Fibroblast of the conjunctiva (primary cell): ENCODE results near the gene CAPN13.

Experiments
- DNase-seq: peaks from one replicate; pipeline ENCODE4 v3.0.0-alpha.2; 2010; ENCODE audit warnings: low read depth

The CAPN13 gene

GRCh38 chr2:30730736-30731647 is 76.3 kb downstream of the CAPN13 start:
- DNase-seq = no peak

- DNase-seq = no peak
These were observed 78.2 kb downstream of the CAPN13 start for GRCh38 chr2:30729031-30729430.

DNA sequence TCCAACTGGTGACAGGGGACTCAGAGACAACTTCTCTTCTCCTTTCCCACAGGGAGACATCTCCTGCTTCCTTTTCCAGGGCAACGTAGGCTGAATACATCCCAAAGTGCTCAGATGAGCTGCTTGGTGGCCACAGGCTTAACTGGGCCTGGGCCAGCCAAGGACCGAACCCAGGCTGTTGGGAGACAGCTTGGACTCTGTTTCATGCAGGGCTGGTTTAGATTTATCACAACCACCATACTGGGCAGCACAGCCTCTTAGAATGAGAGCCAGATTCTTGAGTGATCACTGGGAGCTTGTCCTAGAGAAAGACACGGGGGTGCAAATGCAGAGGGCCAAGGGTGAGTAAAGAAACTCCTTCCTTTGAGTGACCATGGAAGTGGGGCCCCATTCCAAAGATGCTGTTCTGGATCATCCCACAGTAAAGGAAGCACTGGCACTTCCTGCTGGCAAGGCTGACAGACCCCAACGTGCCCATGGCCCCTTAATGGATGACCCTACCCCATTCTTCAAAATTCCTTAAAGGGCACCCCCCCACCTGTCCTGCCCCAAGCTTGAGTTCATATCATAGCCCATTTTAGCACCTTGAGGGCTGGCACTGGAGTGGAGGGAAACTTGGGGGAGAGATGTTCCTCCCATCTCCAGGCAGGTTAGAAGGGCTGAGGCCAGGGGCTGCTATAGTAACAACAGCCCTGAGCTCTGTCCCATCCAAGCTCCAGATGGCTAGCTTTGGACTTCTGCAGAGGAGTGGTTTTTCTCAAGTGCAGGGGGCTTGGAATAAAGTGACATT is 84.1 kb downstream of the CAPN13 start:
- DNase-seq = no peak

GRCh38 chr2:30721668-30722647 is 85.3 kb downstream of the CAPN13 start:
- DNase-seq = no peak

- no peak for DNase-seq
These were observed 86.0 kb downstream of the CAPN13 start for GRCh38 chr2:30721241-30721640.

- no peak for DNase-seq
These were observed 90.1 kb downstream of the CAPN13 start for GRCh38 chr2:30717081-30717650.

- DNase-seq = no peak
These were observed 90.9 kb downstream of the CAPN13 start for GRCh38 chr2:30716123-30716900.

GRCh38 chr2:30714811-30715709 is 92.2 kb downstream of the CAPN13 start:
- no peak for DNase-seq

GRCh38 chr2:30713698-30714097 is 93.5 kb downstream of the CAPN13 start:
- DNase-seq = no peak

DNA sequence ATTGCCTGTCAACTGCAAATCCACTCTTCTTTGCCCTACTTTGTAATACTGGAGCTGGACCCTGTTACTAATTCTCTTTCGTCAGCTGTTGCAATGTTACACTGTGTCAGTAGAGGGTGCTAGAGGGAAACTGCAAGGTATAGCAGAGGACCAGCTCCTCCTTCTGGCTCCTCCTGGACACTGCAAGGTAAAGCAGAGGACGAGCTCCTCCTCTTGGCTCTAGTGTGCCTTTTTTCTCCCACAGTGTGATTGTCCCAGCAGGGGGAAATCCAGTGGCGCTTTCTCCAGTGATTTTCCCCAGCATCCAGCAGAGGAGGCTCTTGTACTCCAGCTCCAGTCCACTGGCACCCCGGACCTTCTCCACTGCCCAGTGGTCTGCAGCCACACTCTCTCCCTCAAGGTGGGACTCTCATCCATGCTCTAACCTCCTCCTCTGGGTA is 95.6 kb downstream of the CAPN13 start:
- DNase-seq = peak; percentile 81

- no peak for DNase-seq
These were observed 96.8 kb downstream of the CAPN13 start for GRCh38 chr2:30710461-30710860.

DNA sequence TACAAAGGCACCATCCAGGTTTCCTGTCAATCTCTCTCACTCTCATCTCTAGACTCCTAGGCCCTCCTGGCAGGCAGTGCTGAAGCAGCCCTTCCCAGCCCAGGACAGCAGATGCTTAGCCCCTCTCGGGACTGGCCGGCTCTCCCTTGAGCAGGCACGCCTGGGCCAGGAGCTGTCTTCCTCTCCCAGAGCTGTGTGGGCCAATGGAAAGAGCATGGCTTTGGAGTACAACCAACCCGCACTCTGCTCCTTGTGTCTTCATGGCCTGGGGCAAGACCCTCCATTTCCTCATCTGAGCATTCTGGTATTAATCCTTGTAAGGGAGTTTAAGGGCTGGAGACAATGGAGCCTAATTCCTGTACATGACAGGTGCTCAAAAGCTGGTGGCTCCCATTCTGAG is 97.2 kb downstream of the CAPN13 start:
- DNase-seq = no peak

GRCh38 chr2:30709516-30709915 is 97.7 kb downstream of the CAPN13 start:
- no peak for DNase-seq

- peak; percentile 22 for DNase-seq
These were observed 98.6 kb downstream of the CAPN13 start for GRCh38 chr2:30708491-30709290.

GRCh38 chr2:30707304-30707903 is 99.8 kb downstream of the CAPN13 start:
- DNase-seq = no peak

GRCh38 chr2:30706534-30707303 is 100.5 kb downstream of the CAPN13 start:
- peak; percentile 31 for DNase-seq

DNA sequence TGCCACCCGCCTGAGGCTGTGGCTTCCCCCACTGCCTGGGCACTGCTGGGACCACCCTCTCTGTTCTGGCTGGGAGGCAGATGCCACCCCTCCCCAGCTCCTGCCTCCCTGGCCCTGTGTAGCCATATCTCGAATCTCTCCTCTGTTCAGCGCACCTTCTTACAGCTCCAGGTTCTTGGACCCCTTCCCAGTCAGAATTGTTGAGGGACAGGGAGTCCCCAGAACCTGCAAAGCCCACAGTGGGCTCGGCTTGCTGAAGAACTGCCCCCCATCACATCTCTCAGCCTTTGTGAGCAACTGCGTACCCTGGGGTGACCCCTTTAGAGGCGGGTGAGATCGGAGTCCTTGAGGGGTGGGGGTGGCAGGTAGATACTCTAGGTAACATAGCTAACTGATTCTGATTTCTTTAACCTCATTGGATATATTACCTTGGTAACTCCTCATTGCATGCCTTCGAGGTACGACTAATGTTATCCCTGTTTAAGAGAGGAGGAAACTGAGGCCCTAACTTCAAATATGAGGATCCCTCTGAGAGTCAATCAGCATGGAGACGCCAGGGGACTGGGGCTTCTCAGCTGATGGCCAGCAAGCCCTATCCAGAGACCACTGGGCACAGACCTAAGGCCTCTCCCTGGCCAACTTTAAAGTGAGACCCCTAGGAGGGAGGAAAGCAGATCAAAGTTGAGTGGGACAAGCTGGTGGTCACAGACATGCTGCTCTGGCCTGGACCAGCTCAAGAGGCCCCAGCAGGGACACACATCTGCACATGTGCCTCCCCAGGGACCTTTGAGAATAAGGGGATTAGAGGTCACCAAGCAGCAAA is 101.3 kb downstream of the CAPN13 start:
- DNase-seq = no peak
